Gastroesophageal sphincter (tissue), 3 donors: ENCODE measurements around the gene TPPP.

Source experiments
- CTCF ChIP-seq, 4 experiments: fragments of 200-600 bp in 2 of 4; fragments of 450-650 bp in 2 of 4; sonication (generic) in 1 of 4; IDR thresholded peaks; one replicate each; pipeline ENCODE4 v1.5.1; 2017 to 2019; ENCODE audit warnings: antibody characterized with exemption in 4 of 4, mild to moderate bottlenecking in 2 of 4, moderate library complexity in 2 of 4
- POLR2A ChIP-seq, 2 donors: fragments of 450-650 bp; IDR thresholded peaks; one replicate each; pipeline ENCODE4 v1.6.1; 2017; ENCODE audit warnings: antibody characterized with exemption in 2 of 2, mild to moderate bottlenecking in 2 of 2, moderate library complexity in 1 of 2
- POLR2AphosphoS5 ChIP-seq: sonication (generic); formaldehyde crosslinking; IDR thresholded peaks from one replicate; pipeline ENCODE4 v1.6.1; 2017; ENCODE audit warnings: antibody characterized with exemption

GRCh38 chr5:627840-628239, 65.3 kb downstream of the TPPP start:
- TF ChIP-seq POLR2AphosphoS5 (no peak), CTCF (IDR thresholded peaks at IDR 0.05) (no peak), POLR2A (IDR thresholded peaks at IDR 0.05) (no peak)
